H1 (cell line): ENCODE data around the gene TTC24. TPM values are rescaled to one million over a fixed set of nuclear protein-coding genes. Genes with fewer than 3 reads are reported as not detected.

Experiments
- CTCF ChIA-PET: fragments of 300-600 bp; sonication (Branson Sonifier 250); formaldehyde crosslinking; loops from one replicate; lab custom pipeline; 2021; ENCODE audit not compliant: partially characterized antibody; lab: Charles Lee
- POLR2A ChIA-PET: fragments of 300-600 bp; sonication (Branson Sonifier 250); formaldehyde crosslinking; loops from one replicate; lab custom pipeline; 2021; ENCODE audit warnings: inconsistent platforms; ENCODE audit not compliant: partially characterized antibody; lab: Charles Lee
- DNase-seq, 2 experiments: peaks; one replicate each; pipeline versions ENCODE4 v3.0.0 to v3.0.0-alpha.2; 2010 to 2022; ENCODE audit warnings: low spot score in 2 of 2, low read depth in 1 of 2, mixed read lengths in 1 of 2
- FAIRE-seq: peaks from 2 replicates; lab custom pipeline; 2011; peaks lifted over from hg19 to GRCh38; lab: Jason Lieb, UNC
- H2AFZ ChIP-seq: 2 replicates; pipeline ENCODE4 v1.8.1; 2012; ENCODE audit warnings: low read length, inconsistent platforms
- H2AK5ac ChIP-seq: 2 replicates; pipeline ENCODE4 v1.6.1; 2013; ENCODE audit warnings: low read depth, low read length
- H2BK120ac ChIP-seq: replicated peaks from 2 replicates; pipeline ENCODE3; 2013; ENCODE audit warnings: low read depth, low read length, inconsistent platforms
- H2BK12ac ChIP-seq: 2 replicates; pipeline ENCODE4 v1.6.1; 2013; ENCODE audit warnings: low read depth, low read length
- H2BK15ac ChIP-seq: 2 replicates; pipeline ENCODE4 v1.6.1; 2013; ENCODE audit warnings: low read length
- H2BK20ac ChIP-seq: 2 replicates; pipeline ENCODE4 v1.6.1; 2013; ENCODE audit warnings: low read length
- H2BK5ac ChIP-seq: 2 replicates; pipeline ENCODE4 v1.6.1; 2013; ENCODE audit warnings: low read depth, low read length
- H3K14ac ChIP-seq: 2 replicates; pipeline ENCODE4 v1.6.1; 2013; ENCODE audit warnings: inconsistent platforms; ENCODE audit not compliant: insufficient read length
- H3K18ac ChIP-seq: 2 replicates; pipeline ENCODE4 v1.6.1; 2013; ENCODE audit warnings: low read length; ENCODE audit errors: extremely low read depth
- H3K23ac ChIP-seq: 2 replicates; pipeline ENCODE4 v1.6.1; 2013; ENCODE audit warnings: inconsistent platforms; ENCODE audit not compliant: insufficient read length
- H3K23me2 ChIP-seq: 2 replicates; pipeline ENCODE4 v1.6.1; 2013; ENCODE audit warnings: low read depth, low read length
- H3K27ac ChIP-seq: 2 replicates; pipeline ENCODE4 v1.6.1; 2011; ENCODE audit warnings: low read depth, low read length, inconsistent platforms
- H3K27me3 ChIP-seq, 4 experiments: replicated peaks in 1 of 4; 1 replicate in 1 of 4; 2 replicates in 3 of 4; pipeline versions ENCODE4 v1.6.1 to v1.8.1; 2011 to 2013; ENCODE audit warnings: low read length in 3 of 4, mild to moderate bottlenecking in 3 of 4, inconsistent platforms in 2 of 4, mixed read lengths in 2 of 4, moderate library complexity in 1 of 4; ENCODE audit not compliant: control insufficient read depth in 3 of 4, insufficient read depth in 3 of 4; ENCODE audit errors: extremely low read depth in 1 of 4
- H3K36me3 ChIP-seq, 4 experiments: 2 replicates each; pipeline versions ENCODE4 v1.6.1 to v1.8.1; 2011 to 2013; ENCODE audit warnings: mild to moderate bottlenecking in 4 of 4, low read length in 3 of 4, moderate library complexity in 2 of 4, control low read depth in 1 of 4, inconsistent platforms in 1 of 4; ENCODE audit not compliant: insufficient read depth in 4 of 4, control insufficient read depth in 2 of 4
- H3K4ac ChIP-seq: replicated peaks from 2 replicates; pipeline ENCODE3; 2013; ENCODE audit warnings: low read length, low read depth, mixed read lengths, inconsistent platforms; ENCODE audit not compliant: insufficient read length
- H3K4me1 ChIP-seq, 4 experiments: replicated peaks in 1 of 4; 1 replicate in 1 of 4; 2 replicates in 3 of 4; pipeline versions ENCODE4 v1.6.1 to v1.8.1; 2011 to 2013; ENCODE audit warnings: low read length in 3 of 4, inconsistent platforms in 2 of 4, mixed read lengths in 1 of 4; ENCODE audit not compliant: insufficient read depth in 4 of 4, control insufficient read depth in 3 of 4
- H3K4me2 ChIP-seq, 2 experiments: 2 replicates each; pipeline versions ENCODE4 v1.6.1 to v1.8.1; 2011 to 2013; ENCODE audit warnings: low read depth in 2 of 2, low read length in 2 of 2, control low read depth in 1 of 2, inconsistent platforms in 1 of 2, mild to moderate bottlenecking in 1 of 2; ENCODE audit not compliant: insufficient read depth in 1 of 2
- H3K4me3 ChIP-seq, 4 experiments: fragments of 200-600, 300-600 bp in 1 of 4; sonication (generic), shearing (Covaris generic), sonication (Bioruptor Twin) in 1 of 4; 2 replicates each; pipeline versions ENCODE4 v1.5.1 to v1.8.1; 2011 to 2016; ENCODE audit warnings: low read length in 4 of 4, low read depth in 3 of 4, control low read depth in 2 of 4, inconsistent platforms in 2 of 4, mild to moderate bottlenecking in 2 of 4, mixed read lengths in 1 of 4, moderate library complexity in 1 of 4; ENCODE audit not compliant: insufficient read depth in 2 of 4; ENCODE audit errors: extremely low read depth in 1 of 4
- H3K56ac ChIP-seq: replicated peaks from 2 replicates; pipeline ENCODE3; 2013; ENCODE audit warnings: low read depth, mild to moderate bottlenecking, mixed read lengths, low read length, inconsistent platforms; ENCODE audit not compliant: insufficient read length
- H3K79me1 ChIP-seq: 2 replicates; pipeline ENCODE4 v1.6.1; 2013; ENCODE audit warnings: low read depth, low read length, control low read depth
- H3K79me2 ChIP-seq, 2 experiments: 2 replicates each; pipeline versions ENCODE4 v1.6.1 to v1.8.1; 2012 to 2013; ENCODE audit warnings: low read length in 2 of 2, mild to moderate bottlenecking in 2 of 2, inconsistent platforms in 1 of 2; ENCODE audit not compliant: insufficient read depth in 2 of 2, control insufficient read depth in 1 of 2
- H3K9ac ChIP-seq, 4 experiments: replicated peaks in 1 of 4; 1 replicate in 1 of 4; 2 replicates in 3 of 4; pipeline versions ENCODE4 v1.6.1 to v1.8.1; 2011 to 2013; ENCODE audit warnings: low read depth in 3 of 4, low read length in 3 of 4, control low read depth in 2 of 4, mild to moderate bottlenecking in 2 of 4, moderate library complexity in 2 of 4, inconsistent platforms in 1 of 4; ENCODE audit errors: extremely low read depth in 1 of 4
- H3K9me3 ChIP-seq, 2 experiments: 2 replicates each; pipeline versions ENCODE4 v1.6.1 to v1.8.1; 2012 to 2013; ENCODE audit warnings: mild to moderate bottlenecking in 2 of 2, moderate library complexity in 2 of 2, control low read depth in 1 of 2, inconsistent platforms in 1 of 2, low read depth in 1 of 2, low read length in 1 of 2, mixed read lengths in 1 of 2; ENCODE audit not compliant: insufficient read depth in 2 of 2
- H4K20me1 ChIP-seq, 2 experiments: replicated peaks in 1 of 2; 2 replicates each; pipeline versions ENCODE3 to v1.8.1; 2011 to 2013; ENCODE audit warnings: inconsistent platforms in 2 of 2, low read length in 2 of 2, mild to moderate bottlenecking in 1 of 2; ENCODE audit not compliant: insufficient read depth in 2 of 2, control insufficient read depth in 1 of 2
- H4K5ac ChIP-seq: 2 replicates; pipeline ENCODE4 v1.6.1; 2013; ENCODE audit warnings: low read length, low read depth, mixed read lengths, inconsistent platforms; ENCODE audit not compliant: insufficient read length
- H4K8ac ChIP-seq: 2 replicates; pipeline ENCODE4 v1.8.0; 2013; ENCODE audit warnings: mild to moderate bottlenecking, moderate library complexity, low read length, inconsistent platforms; ENCODE audit not compliant: insufficient read depth; ENCODE audit errors: extremely low read depth
- H4K91ac ChIP-seq: replicated peaks from 2 replicates; pipeline ENCODE3; 2013; ENCODE audit warnings: low read length, mixed read lengths, inconsistent platforms; ENCODE audit not compliant: insufficient read length
- ASH2L ChIP-seq: fragments of 200-600, 300-600 bp; sonication (generic); IDR thresholded peaks from one replicate; pipeline ENCODE4 v1.7.1; 2017; ENCODE audit warnings: low read length
- CBX5 ChIP-seq: fragments of 300-800, 300-1000 bp; sonication (generic); IDR thresholded peaks from 2 replicates; pipeline ENCODE4 v1.7.1; 2016; ENCODE audit warnings: antibody characterized with exemption, low read length, low read depth
- CBX8 ChIP-seq: fragments of 300-800, 300-1000 bp; sonication (generic); IDR thresholded peaks from 2 replicates; pipeline ENCODE4 v1.7.1; 2016; ENCODE audit warnings: low read depth, low read length, borderline replicate concordance
- CREB1 ChIP-seq: IDR thresholded peaks from 2 replicates; pipeline ENCODE4 v1.6.1; 2012; ENCODE audit warnings: inconsistent platforms
- HDAC2 ChIP-seq, 2 experiments: fragments of 300-600 bp in 1 of 2; sonication (generic) in 1 of 2; IDR thresholded peaks; 2 replicates each; pipeline ENCODE4 v1.6.1; 2011 to 2012; ENCODE audit warnings: low read depth in 2 of 2, low read length in 2 of 2, mild to moderate bottlenecking in 2 of 2, moderate library complexity in 2 of 2, borderline replicate concordance in 1 of 2, inconsistent platforms in 1 of 2
- POLR2AphosphoS5 ChIP-seq: IDR thresholded peaks from 2 replicates; pipeline ENCODE4 v1.6.1; 2011; ENCODE audit warnings: low read depth, low read length
- SAP30 ChIP-seq: fragments of 300-600 bp; sonication (generic); IDR thresholded peaks from 2 replicates; pipeline ENCODE4 v1.7.1; 2012; ENCODE audit warnings: low read length, moderate library complexity, mild to moderate bottlenecking, inconsistent platforms; ENCODE audit not compliant: insufficient read depth, insufficient replicate concordance
- SP2 ChIP-seq: IDR thresholded peaks from 2 replicates; pipeline ENCODE4 v1.6.1; 2012; ENCODE audit warnings: mild to moderate bottlenecking, low read length, inconsistent platforms
- SRF ChIP-seq: IDR thresholded peaks from 2 replicates; pipeline ENCODE4 v1.6.1; 2011; ENCODE audit warnings: mild to moderate bottlenecking, low read depth, low read length, moderate library complexity
- TAF7 ChIP-seq: optimal IDR thresholded peaks from 2 replicates; pipeline ENCODE3; 2011; ENCODE audit warnings: low read depth, mild to moderate bottlenecking, inconsistent platforms, low read length, moderate library complexity, borderline replicate concordance
- WGBS, 2 experiments: shearing (Covaris generic) in 1 of 2; methylation state at CpG; one replicate each; pipeline versions ENCODE4 v1.1.6 to v1.1.7; 2013 to 2015; ENCODE audit warnings: low lambda C conversion rate in 2 of 2, mixed read lengths in 2 of 2, inconsistent platforms in 1 of 2, low coverage in 1 of 2, missing lambda C conversion rate in 1 of 2; ENCODE audit not compliant: insufficient replicate concordance in 2 of 2, insufficient coverage in 1 of 2, insufficient read length in 1 of 2; ENCODE audit errors: extremely low coverage in 1 of 2, missing lambda C conversion rate in 1 of 2; 5-methylcytosine and 5-hydroxymethylcytosine counted together
- polyA plus RNA-seq, 7 experiments: library from polyadenylated mRNA; depleted of rRNA in 3 of 7; stranded (reverse) in 5 of 7; unstranded in 2 of 7; fragments of >200 nt in 5 of 7; fragments of 200-250 nt in 2 of 7; gene quantifications; 1 replicate in 5 of 7; 2 replicates in 1 of 7; 4 replicates in 1 of 7; pipeline versions ENCODE4 v1.2.1 to v1.2.3, GENCODE V29; 2011 to 2013; ENCODE audit warnings: missing spikeins in 2 of 7, mixed read lengths in 2 of 7
- total RNA-seq: library from RNA; stranded (reverse); fragmentation: NEBNext Ultra II Directional; extraction: Animal tissue kit (Norgen Biotek cat#: 25700); gene quantifications from 2 replicates; pipeline ENCODE4 v1.2.1, GENCODE V29; 2021
- TF ChIP-seq, protein P1 (sequence below): IDR thresholded peaks from 2 replicates; pipeline ENCODE4 v1.6.1; 2012; ENCODE audit warnings: low read length, inconsistent platforms

TTC24 gene
- total and polyA plus RNA-seq, 2 of the 8 experiments (the other 6 are each of a cell fraction or from before 2014, with no cell fraction given), result 0.08 TPM; not detected in 1

GRCh38 chr1:156534424-156535060 is 45.0 kb upstream of the TTC24 start:
- Histone ChIP-seq H3K4ac (no peak overlapping the region), H2BK5ac (no peak overlapping the region), H2BK20ac (no peak overlapping the region), H3K18ac (no peak overlapping the region), H3K36me3 (peaks cover 9 to 47% (median 25%) of the 10 kb centered on the region in 4 experiments; a peak in 5 of 8 replicates), H4K5ac (no peak overlapping the region), H3K4me2 (no peak overlapping the region), H3K4me3 (no peak overlapping the region), H3K27ac (no peak overlapping the region), H4K8ac (peak overlapping the region; percentile 41; the same call in 1 of the 2 replicates), H3K79me1 (no peaks in the 10 kb centered on the region), H2BK15ac (no peak overlapping the region), H4K91ac (no peak overlapping the region), H3K4me1 (no peaks in the 10 kb centered on the region), H3K9ac (no peak overlapping the region), H3K79me2 (no peaks in the 10 kb centered on the region), H2AK5ac (no peak overlapping the region), H3K23ac (no peak overlapping the region), H3K14ac (no peak overlapping the region), H3K56ac (no peak overlapping the region), H3K27me3 (no peaks in the 10 kb centered on the region), H3K23me2 (no peaks in the 10 kb centered on the region), H2BK12ac (no peak overlapping the region), H2BK120ac (no peak overlapping the region), H3K9me3 (no peaks in the 10 kb centered on the region), H4K20me1 (no peaks in the 10 kb centered on the region), H2AFZ (no peak overlapping the region)
- ChIA-PET POLR2A (interaction anchor here (0.5 kb wide), 1 partner anchor 67 kb away, joined by 3 read pairs; the partner anchor contains the start of gene GPATCH4), CTCF (interaction anchor here (1.2 to 3.6 kb wide), 5 partner anchors 9 to 93 kb away, joined by 3 to 11 read pairs (median 4); no protein-coding TSS in a partner anchor)
- DNase-seq, result no peak
- FAIRE-seq, result no peak
- 92% methylated on average over 12 of the region's 12 CpGs; no CpG with 5 or more reads in 1 of the 2 experiments for WGBS, 2 experiments
- TF ChIP-seq ASH2L (no peak), SAP30 (no peak), TAF7 (no peak), HDAC2 (IDR thresholded peaks at IDR 0.05; ENCODE audit: borderline replicate concordance in 1 of 2, low read depth in 2 of 2, low read length in 2 of 2) (no peak), SRF (no peak), POLR2AphosphoS5 (no peak), CBX8 (no peak), SP2 (no peak), CREB1 (no peak), CBX5 (no peak)
- TF ChIP-seq, protein P1, sequence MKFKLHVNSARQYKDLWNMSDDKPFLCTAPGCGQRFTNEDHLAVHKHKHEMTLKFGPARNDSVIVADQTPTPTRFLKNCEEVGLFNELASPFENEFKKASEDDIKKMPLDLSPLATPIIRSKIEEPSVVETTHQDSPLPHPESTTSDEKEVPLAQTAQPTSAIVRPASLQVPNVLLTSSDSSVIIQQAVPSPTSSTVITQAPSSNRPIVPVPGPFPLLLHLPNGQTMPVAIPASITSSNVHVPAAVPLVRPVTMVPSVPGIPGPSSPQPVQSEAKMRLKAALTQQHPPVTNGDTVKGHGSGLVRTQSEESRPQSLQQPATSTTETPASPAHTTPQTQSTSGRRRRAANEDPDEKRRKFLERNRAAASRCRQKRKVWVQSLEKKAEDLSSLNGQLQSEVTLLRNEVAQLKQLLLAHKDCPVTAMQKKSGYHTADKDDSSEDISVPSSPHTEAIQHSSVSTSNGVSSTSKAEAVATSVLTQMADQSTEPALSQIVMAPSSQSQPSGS, result no peak
